GM23338 (cell line): Measurements from ENCODE around the gene PNPLA7. TPM values are rescaled to one million over a fixed set of nuclear protein-coding genes. Genes with fewer than 3 reads are reported as not detected.

ENCODE experiments used
- ATAC-seq: fragments of 200-7000 bp; cut with Tn5 transposase; 3 replicates; pipeline ENCODE4 v1.9.1; 2020
- DNase-seq: peaks from one replicate; pipeline ENCODE4 v3.0.0-alpha.2; 2015; ENCODE audit warnings: low spot score
- H2AFZ ChIP-seq: fragments of 200-600 bp; sonication (generic); 2 replicates; pipeline ENCODE4 v1.8.0; 2016; ENCODE audit warnings: antibody characterized with exemption, mild to moderate bottlenecking, moderate library complexity
- H3F3A ChIP-seq: fragments of 200-600 bp; sonication (generic); replicated peaks from 2 replicates; pipeline ENCODE4 v1.8.0; 2017; ENCODE audit warnings: antibody characterized with exemption, mixed run types, low read depth
- H3K27ac ChIP-seq: fragments of 200-600 bp; sonication (generic); 2 replicates; pipeline ENCODE4 v1.6.1; 2016; ENCODE audit warnings: low read depth
- H3K27me3 ChIP-seq: fragments of 200-600 bp; sonication (generic); 2 replicates; pipeline ENCODE4 v1.8.0; 2016; ENCODE audit warnings: mild to moderate bottlenecking, mixed run types, moderate library complexity; ENCODE audit not compliant: insufficient read depth
- H3K36me3 ChIP-seq: fragments of 200-600 bp; sonication (generic); 2 replicates; pipeline ENCODE4 v1.8.0; 2016; ENCODE audit warnings: mild to moderate bottlenecking; ENCODE audit not compliant: insufficient read depth
- H3K4me1 ChIP-seq: fragments of 200-600 bp; sonication (generic); 2 replicates; pipeline ENCODE4 v1.8.0; 2016; ENCODE audit warnings: mild to moderate bottlenecking, moderate library complexity; ENCODE audit not compliant: insufficient read depth
- H3K4me2 ChIP-seq: fragments of 200-600 bp; sonication (generic); 2 replicates; pipeline ENCODE4 v1.7.1; 2017; ENCODE audit warnings: mixed run types
- H3K4me3 ChIP-seq: fragments of 200-600 bp; sonication (generic); 2 replicates; pipeline ENCODE4 v1.6.1; 2016; ENCODE audit warnings: mixed run types
- H3K79me2 ChIP-seq: fragments of 200-600 bp; sonication (generic); replicated peaks from 2 replicates; pipeline ENCODE4 v1.8.0; 2017; ENCODE audit warnings: mild to moderate bottlenecking; ENCODE audit not compliant: insufficient read depth
- H3K9me2 ChIP-seq: fragments of 200-600 bp; sonication (generic); 2 replicates; pipeline ENCODE4 v1.8.0; 2017; ENCODE audit not compliant: insufficient read depth
- H4K20me1 ChIP-seq: fragments of 200-600 bp; sonication (generic); replicated peaks from 2 replicates; pipeline ENCODE4 v1.8.0; 2017; ENCODE audit warnings: mild to moderate bottlenecking; ENCODE audit not compliant: insufficient read depth
- H3K27ac Mint-ChIP-seq: 2 replicates; pipeline ENCODE4 v1.8.0; 2020; ENCODE audit warnings: inconsistent platforms, mild to moderate bottlenecking, moderate library complexity, mixed read lengths
- H3K27me3 Mint-ChIP-seq: 3 replicates; pipeline ENCODE4 v1.8.0; 2022; ENCODE audit warnings: low read depth, mild to moderate bottlenecking, moderate library complexity, mixed read lengths, inconsistent platforms; ENCODE audit not compliant: insufficient read depth, poor library complexity
- H3K36me3 Mint-ChIP-seq: 3 replicates; pipeline ENCODE4 v1.8.0; 2021; ENCODE audit warnings: low read depth, mild to moderate bottlenecking, inconsistent platforms, moderate library complexity, mixed read lengths
- H3K4me1 Mint-ChIP-seq: 3 replicates; pipeline ENCODE4 v1.8.0; 2020; ENCODE audit warnings: mild to moderate bottlenecking, inconsistent platforms, mixed read lengths
- H3K4me3 Mint-ChIP-seq: 3 replicates; pipeline ENCODE4 v1.8.0; 2021; ENCODE audit warnings: moderate library complexity, mild to moderate bottlenecking, inconsistent platforms, mixed read lengths
- H3K9me3 Mint-ChIP-seq: 3 replicates; pipeline ENCODE4 v1.8.0; 2020; ENCODE audit warnings: moderate library complexity, mild to moderate bottlenecking, inconsistent platforms, mixed read lengths
- CREB1 ChIP-seq: fragments of 250-450 bp; sonication (Bioruptor Pico); IDR thresholded peaks from 2 replicates; pipeline ENCODE4 v1.5.0; 2020; ENCODE audit warnings: low read depth, mild to moderate bottlenecking, moderate library complexity
- CTCF ChIP-seq, 2 experiments: fragments of 200-600 bp in 1 of 2; sonication (generic) in 1 of 2; conservative IDR thresholded peaks; 2 replicates each; pipeline versions ENCODE4 v1.5.1 to v1.6.1; 2016 to 2017; ENCODE audit warnings: antibody characterized with exemption in 2 of 2, low read depth in 2 of 2, mild to moderate bottlenecking in 2 of 2, moderate library complexity in 1 of 2
- ETS1 ChIP-seq: IDR thresholded peaks from 2 replicates; pipeline ENCODE4 v1.6.1; 2016; ENCODE audit warnings: antibody characterized with exemption
- EZH2 ChIP-seq: fragments of 200-600 bp; sonication (generic); IDR thresholded peaks from one replicate; pipeline ENCODE4 v1.8.0; 2017; ENCODE audit warnings: antibody characterized with exemption, mild to moderate bottlenecking, low read depth; ENCODE audit not compliant: unreplicated experiment
- EZH2phosphoT487 ChIP-seq: fragments of 200-600 bp; sonication (generic); IDR thresholded peaks from one replicate; pipeline ENCODE4 v1.8.1; 2018; ENCODE audit warnings: antibody characterized with exemption; ENCODE audit not compliant: unreplicated experiment
- JUNB ChIP-seq: IDR thresholded peaks from one replicate; pipeline ENCODE4 v1.6.1; 2016; ENCODE audit warnings: antibody characterized with exemption; ENCODE audit not compliant: unreplicated experiment
- NANOG ChIP-seq: IDR thresholded peaks from 2 replicates; pipeline ENCODE4 v1.6.1; 2016; ENCODE audit warnings: antibody characterized with exemption, borderline replicate concordance
- POLR2AphosphoS5 ChIP-seq: IDR thresholded peaks from 2 replicates; pipeline ENCODE4 v1.6.1; 2016; ENCODE audit warnings: antibody characterized with exemption, low read depth
- REST ChIP-seq: IDR thresholded peaks from one replicate; pipeline ENCODE4 v1.6.1; 2018; ENCODE audit warnings: antibody characterized with exemption; ENCODE audit not compliant: unreplicated experiment
- STAT1 ChIP-seq: IDR thresholded peaks from one replicate; pipeline ENCODE4 v1.6.1; 2016; ENCODE audit warnings: antibody characterized with exemption; ENCODE audit not compliant: unreplicated experiment
- ZNF114 ChIP-seq: fragments of 250-450 bp; sonication (Bioruptor Pico); IDR thresholded peaks from 2 replicates; pipeline ENCODE4 v1.5.0; 2020; ENCODE audit warnings: mild to moderate bottlenecking, moderate library complexity
- ZNF331 ChIP-seq: fragments of 250-450 bp; sonication (Bioruptor Pico); IDR thresholded peaks from 2 replicates; pipeline ENCODE4 v1.5.0; 2020; ENCODE audit warnings: low read depth, mild to moderate bottlenecking, moderate library complexity
- ZNF462 ChIP-seq: fragments of 250-450 bp; sonication (Bioruptor Pico); IDR thresholded peaks from 2 replicates; pipeline ENCODE4 v1.5.0; 2020; ENCODE audit warnings: mild to moderate bottlenecking, moderate library complexity
- polyA plus RNA-seq: library from polyadenylated mRNA; unstranded; fragments of >200 nt; fragmentation: Nextera tagmentation; extraction: Ambion mirVana; gene quantifications from 2 replicates; pipeline ENCODE4 v1.2.1, GENCODE V29; 2016
- total RNA-seq: library from RNA; depleted of rRNA; stranded (reverse); fragments of >200 nt; shearing (Covaris generic); gene quantifications from 2 replicates; pipeline ENCODE4 v1.2.3, GENCODE V29; 2014

PNPLA7 gene
- total and polyA plus RNA-seq, 2 experiments from 2014 or later, result 0.45 to 0.80 TPM

- no peak for ATAC-seq
- no peak overlapping the region for H3K4me3 Mint-ChIP-seq
These were observed 116.2 kb downstream of the PNPLA7 start for GRCh38 chr9:137433916-137434431.

More at GRCh38 chr9:137433916-137434431, 116.2 kb downstream of the PNPLA7 start:
- DNase-seq, result no peak
- Histone ChIP-seq H3K4me2 (no peak overlapping the region), H3F3A (no peaks in the 10 kb centered on the region), H4K20me1 (no peaks in the 10 kb centered on the region), H3K79me2 (no peaks in the 10 kb centered on the region), H3K36me3 (no peaks in the 10 kb centered on the region), H3K27ac (no peak overlapping the region), H3K4me3 (no peak overlapping the region), H3K4me1 (no peaks in the 10 kb centered on the region), H3K27me3 (no peaks in the 10 kb centered on the region), H2AFZ (no peak overlapping the region), H3K9me2 (no peaks in the 10 kb centered on the region)
- Mint-ChIP-seq H3K27me3 (no peaks in the 10 kb centered on the region), H3K9me3 (no peaks in the 10 kb centered on the region), H3K4me1 (no peaks in the 10 kb centered on the region), H3K36me3 (no peaks in the 10 kb centered on the region), H3K27ac (no peak overlapping the region)
- TF ChIP-seq ETS1 (no peak), POLR2AphosphoS5 (no peak), CTCF (conservative IDR thresholded peaks at IDR 0.05; ENCODE audit: low read depth in 2 of 2) (no peak), STAT1 (no peak), CREB1 (CRISPR knock-in tag) (no peak), EZH2phosphoT487 (no peak), ZNF462 (no peak), REST (no peak), ZNF114 (CRISPR knock-in tag) (no peak), ZNF331 (CRISPR knock-in tag) (no peak), EZH2 (no peak), NANOG (no peak), JUNB (no peak)
